Measurements from ENCODE around the gene COL27A1.
"Not testable (repeated sequence)": the region's sequence is repeated elsewhere in the genome, so short reads cannot be mapped to it uniquely, and the experiment has no call there.

The COL27A1 gene

GRCh38 chr9:114331229-114332195, 176.2 kb downstream of the COL27A1 start:
- not testable (repeated sequence) for H3K9me3 ChIP-seq (ENCODE audit: control insufficient read depth, low read length); H3K27me3 ChIP-seq (replicated peaks; ENCODE audit: control insufficient read depth, insufficient read depth, low read length); H3K4me3 ChIP-seq (ENCODE audit: low read length); H3K9ac ChIP-seq (ENCODE audit: low read length); DNase-seq (ENCODE audit: low read depth)
- H3K4me1 ChIP-seq (ENCODE audit: control insufficient read depth, insufficient read depth, low read length): peaks cover 14% of the 10 kb centered on the region
- peaks cover 21% of the 10 kb centered on the region for H3K36me3 ChIP-seq (ENCODE audit: control insufficient read depth, insufficient read depth, low read length, severe bottlenecking)

GRCh38 chr9:114332474-114333040, 177.2 kb downstream of the COL27A1 start:
- not testable (repeated sequence) for DNase-seq (ENCODE audit: low read depth); H3K9me3 ChIP-seq (ENCODE audit: control insufficient read depth, low read length); H3K4me3 ChIP-seq (ENCODE audit: low read length); H3K9ac ChIP-seq (ENCODE audit: low read length); H3K27me3 ChIP-seq (replicated peaks; ENCODE audit: control insufficient read depth, insufficient read depth, low read length)
- Histone ChIP-seq H3K36me3 (ENCODE audit: control insufficient read depth, insufficient read depth, low read length, severe bottlenecking) (peaks cover 31% of the 10 kb centered on the region), H3K4me1 (ENCODE audit: control insufficient read depth, insufficient read depth, low read length) (peaks cover 14% of the 10 kb centered on the region)

GRCh38 chr9:114333718-114334117, 178.4 kb downstream of the COL27A1 start:
- H3K4me3 ChIP-seq (ENCODE audit: low read length); H3K9ac ChIP-seq (ENCODE audit: low read length); H3K9me3 ChIP-seq (ENCODE audit: control insufficient read depth, low read length); DNase-seq (ENCODE audit: low read depth); H3K27me3 ChIP-seq (replicated peaks; ENCODE audit: control insufficient read depth, insufficient read depth, low read length): not testable (repeated sequence)
- H3K36me3 ChIP-seq (ENCODE audit: control insufficient read depth, insufficient read depth, low read length, severe bottlenecking): peaks cover 42% of the 10 kb centered on the region
- peaks cover 11% of the 10 kb centered on the region for H3K4me1 ChIP-seq (ENCODE audit: control insufficient read depth, insufficient read depth, low read length)

- no peaks in the 10 kb centered on the region for H3K9me3 ChIP-seq (ENCODE audit: control insufficient read depth, low read length)
- peaks cover 50% of the 10 kb centered on the region for H3K36me3 ChIP-seq (ENCODE audit: control insufficient read depth, insufficient read depth, low read length, severe bottlenecking)
- peaks cover 10% of the 10 kb centered on the region for H3K4me1 ChIP-seq (ENCODE audit: control insufficient read depth, insufficient read depth, low read length)
- no peaks in the 10 kb centered on the region for H3K27me3 ChIP-seq (replicated peaks; ENCODE audit: control insufficient read depth, insufficient read depth, low read length)
- no peak for DNase-seq (ENCODE audit: low read depth)
- no peak overlapping the region for H3K4me3 ChIP-seq (ENCODE audit: low read length)
- no peak overlapping the region for H3K9ac ChIP-seq (ENCODE audit: low read length)
These were observed 179.2 kb downstream of the COL27A1 start for GRCh38 chr9:114334490-114334889.

GRCh38 chr9:114335745-114336144, 180.4 kb downstream of the COL27A1 start:
- peaks cover 63% of the 10 kb centered on the region for H3K36me3 ChIP-seq (ENCODE audit: control insufficient read depth, insufficient read depth, low read length, severe bottlenecking)
- DNase-seq (ENCODE audit: low read depth): no peak
- H3K27me3 ChIP-seq (replicated peaks; ENCODE audit: control insufficient read depth, insufficient read depth, low read length): no peaks in the 10 kb centered on the region
- H3K4me3 ChIP-seq (ENCODE audit: low read length): no peak overlapping the region
- H3K9ac ChIP-seq (ENCODE audit: low read length): no peak overlapping the region
- no peaks in the 10 kb centered on the region for H3K9me3 ChIP-seq (ENCODE audit: control insufficient read depth, low read length)
- H3K4me1 ChIP-seq (ENCODE audit: control insufficient read depth, insufficient read depth, low read length): peaks cover 10% of the 10 kb centered on the region

GRCh38 chr9:114336157-114336556, 180.8 kb downstream of the COL27A1 start:
- Histone ChIP-seq H3K9ac (ENCODE audit: low read length) (no peak overlapping the region), H3K27me3 (replicated peaks; ENCODE audit: control insufficient read depth, insufficient read depth, low read length) (no peaks in the 10 kb centered on the region), H3K9me3 (ENCODE audit: control insufficient read depth, low read length) (no peaks in the 10 kb centered on the region), H3K4me3 (ENCODE audit: low read length) (no peak overlapping the region), H3K4me1 (ENCODE audit: control insufficient read depth, insufficient read depth, low read length) (peaks cover 10% of the 10 kb centered on the region), H3K36me3 (ENCODE audit: control insufficient read depth, insufficient read depth, low read length, severe bottlenecking) (peaks cover 67% of the 10 kb centered on the region)
- no peak for DNase-seq (ENCODE audit: low read depth)

- H3K36me3 ChIP-seq (ENCODE audit: control insufficient read depth, insufficient read depth, low read length, severe bottlenecking): peaks cover 74% of the 10 kb centered on the region
- DNase-seq (ENCODE audit: low read depth): no peak
- H3K4me3 ChIP-seq (ENCODE audit: low read length): no peak overlapping the region
- peaks cover 10% of the 10 kb centered on the region for H3K4me1 ChIP-seq (ENCODE audit: control insufficient read depth, insufficient read depth, low read length)
- H3K9ac ChIP-seq (ENCODE audit: low read length): no peak overlapping the region
- no peaks in the 10 kb centered on the region for H3K27me3 ChIP-seq (replicated peaks; ENCODE audit: control insufficient read depth, insufficient read depth, low read length)
- H3K9me3 ChIP-seq (ENCODE audit: control insufficient read depth, low read length): no peaks in the 10 kb centered on the region
These were observed 181.5 kb downstream of the COL27A1 start for GRCh38 chr9:114336699-114337395.

- H3K9ac ChIP-seq (ENCODE audit: low read length): no peak overlapping the region
- peaks cover 10% of the 10 kb centered on the region for H3K4me1 ChIP-seq (ENCODE audit: control insufficient read depth, insufficient read depth, low read length)
- peaks cover 86% of the 10 kb centered on the region for H3K36me3 ChIP-seq (ENCODE audit: control insufficient read depth, insufficient read depth, low read length, severe bottlenecking)
- no peaks in the 10 kb centered on the region for H3K27me3 ChIP-seq (replicated peaks; ENCODE audit: control insufficient read depth, insufficient read depth, low read length)
- no peak overlapping the region for H3K4me3 ChIP-seq (ENCODE audit: low read length)
- DNase-seq (ENCODE audit: low read depth): no peak
- H3K9me3 ChIP-seq (ENCODE audit: control insufficient read depth, low read length): no peaks in the 10 kb centered on the region
These were observed 182.8 kb downstream of the COL27A1 start for GRCh38 chr9:114338187-114338586.

GRCh38 chr9:114339130-114339908, 184.0 kb downstream of the COL27A1 start:
- Histone ChIP-seq H3K9ac (ENCODE audit: low read length) (no peak overlapping the region), H3K9me3 (ENCODE audit: control insufficient read depth, low read length) (no peaks in the 10 kb centered on the region), H3K4me1 (ENCODE audit: control insufficient read depth, insufficient read depth, low read length) (peaks cover 10% of the 10 kb centered on the region), H3K4me3 (ENCODE audit: low read length) (no peak overlapping the region), H3K36me3 (ENCODE audit: control insufficient read depth, insufficient read depth, low read length, severe bottlenecking) (peaks cover 95% of the 10 kb centered on the region), H3K27me3 (replicated peaks; ENCODE audit: control insufficient read depth, insufficient read depth, low read length) (no peaks in the 10 kb centered on the region)
- DNase-seq (ENCODE audit: low read depth): peak; percentile 66

- DNase-seq (ENCODE audit: low read depth): no peak
- H3K36me3 ChIP-seq (ENCODE audit: control insufficient read depth, insufficient read depth, low read length, severe bottlenecking): peaks cover 96% of the 10 kb centered on the region
These were observed 186.0 kb downstream of the COL27A1 start for GRCh38 chr9:114341152-114341830.

More at GRCh38 chr9:114341152-114341830, 186.0 kb downstream of the COL27A1 start:
- Histone ChIP-seq H3K27me3 (replicated peaks; ENCODE audit: control insufficient read depth, insufficient read depth, low read length) (no peaks in the 10 kb centered on the region), H3K4me3 (ENCODE audit: low read length) (no peak overlapping the region), H3K4me1 (ENCODE audit: control insufficient read depth, insufficient read depth, low read length) (peaks cover 4% of the 10 kb centered on the region), H3K9me3 (ENCODE audit: control insufficient read depth, low read length) (no peaks in the 10 kb centered on the region), H3K9ac (ENCODE audit: low read length) (no peak overlapping the region)

Data from adipocyte (in vitro differentiated cells).